Fibroblast of skin of abdomen (primary cell): Measurements from ENCODE around the gene MAP6.
A peak's percentile ranks its signal among the peaks of the same experiment; 100 is the strongest.

Experiments
- DNase-seq: peaks from one replicate; pipeline ENCODE4 v3.0.0-alpha.2; 2013

Gene MAP6

GRCh38 chr11:75665990-75666389 is 2.8 kb downstream of the MAP6 start:
- DNase-seq = no peak

GRCh38 chr11:75665126-75665525 is 3.7 kb downstream of the MAP6 start:
- no peak for DNase-seq

- DNase-seq = no peak
Measured at GRCh38 chr11:75664389-75664788, 4.4 kb downstream of the MAP6 start.

- no peak for DNase-seq
Measured at GRCh38 chr11:75663808-75664207, 5.0 kb downstream of the MAP6 start.

GRCh38 chr11:75659836-75660235 is 9.0 kb downstream of the MAP6 start:
- DNase-seq = no peak

GRCh38 chr11:75656044-75656727 is 12.7 kb downstream of the MAP6 start:
- DNase-seq = peak; percentile 50

GRCh38 chr11:75655605-75656004 is 13.2 kb downstream of the MAP6 start:
- peak; percentile 82 for DNase-seq

GRCh38 chr11:75654314-75654713 is 14.5 kb downstream of the MAP6 start:
- peak; percentile 82 for DNase-seq

GRCh38 chr11:75653532-75653931 is 15.3 kb downstream of the MAP6 start:
- no peak for DNase-seq

- DNase-seq = no peak
Measured at GRCh38 chr11:75652936-75653335, 15.9 kb downstream of the MAP6 start.

- DNase-seq = no peak
Measured at GRCh38 chr11:75651218-75651617, 17.6 kb downstream of the MAP6 start.

- no peak for DNase-seq
Measured at GRCh38 chr11:75650167-75650723, 18.6 kb downstream of the MAP6 start.

GRCh38 chr11:75644946-75645345 is 23.9 kb downstream of the MAP6 start:
- no peak for DNase-seq

GRCh38 chr11:75644370-75644769 is 24.5 kb downstream of the MAP6 start:
- DNase-seq = no peak

- no peak for DNase-seq
Measured at GRCh38 chr11:75642402-75643113, 26.3 kb downstream of the MAP6 start.

GRCh38 chr11:75639762-75640181 is 29.1 kb downstream of the MAP6 start:
- DNase-seq = peak; percentile 63

- no peak for DNase-seq
Measured at GRCh38 chr11:75637998-75638397, 30.8 kb downstream of the MAP6 start.

- peak; percentile 61 for DNase-seq
Measured at GRCh38 chr11:75635066-75635862, 33.6 kb downstream of the MAP6 start.

GRCh38 chr11:75633409-75634066 is 35.3 kb downstream of the MAP6 start:
- no peak for DNase-seq

GRCh38 chr11:75632962-75633361 is 35.9 kb downstream of the MAP6 start:
- no peak for DNase-seq

- no peak for DNase-seq
Measured at GRCh38 chr11:75632450-75632849, 36.4 kb downstream of the MAP6 start.

- DNase-seq = no peak
Measured at GRCh38 chr11:75631086-75631730, 37.6 kb downstream of the MAP6 start.
